ENCODE results near the gene FAM107A.
A peak's percentile ranks its signal among the peaks of the same experiment; 100 is the strongest.
"Not testable (repeated sequence)": the region's sequence is repeated elsewhere in the genome, so short reads cannot be mapped to it uniquely, and the experiment has no call there.

FAM107A gene

DNA sequence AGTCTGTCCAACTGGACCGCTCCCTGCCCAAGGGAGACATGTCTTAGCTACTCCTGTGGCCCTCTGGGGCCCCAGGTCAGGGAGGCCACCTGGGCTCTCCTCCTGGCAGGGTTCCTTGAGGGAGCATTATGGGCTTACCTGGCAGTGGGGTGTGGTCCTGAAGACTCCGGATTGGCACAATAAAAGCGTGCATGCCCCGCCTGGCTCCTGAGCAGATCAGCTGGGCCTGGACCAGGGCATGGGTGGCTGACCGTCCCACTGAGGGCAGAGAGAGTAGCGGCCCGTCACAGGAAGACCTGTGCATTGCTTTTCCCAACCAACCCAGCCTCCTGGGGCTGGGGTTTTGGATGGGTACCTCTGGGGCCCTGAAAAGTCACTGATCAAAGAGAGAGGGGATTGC, 45.6 kb downstream of the FAM107A start:
- in situ Hi-C loops (cut with MboI; ENCODE audit: low sequenced_read_pairs, unreplicated experiment), result loop anchor here (10.0 kb wide), 2 partner anchors 207 to 347 kb away; no protein-coding TSS in a partner anchor
- TF ChIP-seq, protein P1, sequence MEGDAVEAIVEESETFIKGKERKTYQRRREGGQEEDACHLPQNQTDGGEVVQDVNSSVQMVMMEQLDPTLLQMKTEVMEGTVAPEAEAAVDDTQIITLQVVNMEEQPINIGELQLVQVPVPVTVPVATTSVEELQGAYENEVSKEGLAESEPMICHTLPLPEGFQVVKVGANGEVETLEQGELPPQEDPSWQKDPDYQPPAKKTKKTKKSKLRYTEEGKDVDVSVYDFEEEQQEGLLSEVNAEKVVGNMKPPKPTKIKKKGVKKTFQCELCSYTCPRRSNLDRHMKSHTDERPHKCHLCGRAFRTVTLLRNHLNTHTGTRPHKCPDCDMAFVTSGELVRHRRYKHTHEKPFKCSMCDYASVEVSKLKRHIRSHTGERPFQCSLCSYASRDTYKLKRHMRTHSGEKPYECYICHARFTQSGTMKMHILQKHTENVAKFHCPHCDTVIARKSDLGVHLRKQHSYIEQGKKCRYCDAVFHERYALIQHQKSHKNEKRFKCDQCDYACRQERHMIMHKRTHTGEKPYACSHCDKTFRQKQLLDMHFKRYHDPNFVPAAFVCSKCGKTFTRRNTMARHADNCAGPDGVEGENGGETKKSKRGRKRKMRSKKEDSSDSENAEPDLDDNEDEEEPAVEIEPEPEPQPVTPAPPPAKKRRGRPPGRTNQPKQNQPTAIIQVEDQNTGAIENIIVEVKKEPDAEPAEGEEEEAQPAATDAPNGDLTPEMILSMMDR (IDR thresholded peaks at IDR 0.05; ENCODE audit: borderline replicate concordance, control extremely low read depth, extremely low read depth, insufficient read depth, missing control alignments), result no peak
- peak; percentile 12 for DNase-seq (ENCODE audit: low spot score)

DNA sequence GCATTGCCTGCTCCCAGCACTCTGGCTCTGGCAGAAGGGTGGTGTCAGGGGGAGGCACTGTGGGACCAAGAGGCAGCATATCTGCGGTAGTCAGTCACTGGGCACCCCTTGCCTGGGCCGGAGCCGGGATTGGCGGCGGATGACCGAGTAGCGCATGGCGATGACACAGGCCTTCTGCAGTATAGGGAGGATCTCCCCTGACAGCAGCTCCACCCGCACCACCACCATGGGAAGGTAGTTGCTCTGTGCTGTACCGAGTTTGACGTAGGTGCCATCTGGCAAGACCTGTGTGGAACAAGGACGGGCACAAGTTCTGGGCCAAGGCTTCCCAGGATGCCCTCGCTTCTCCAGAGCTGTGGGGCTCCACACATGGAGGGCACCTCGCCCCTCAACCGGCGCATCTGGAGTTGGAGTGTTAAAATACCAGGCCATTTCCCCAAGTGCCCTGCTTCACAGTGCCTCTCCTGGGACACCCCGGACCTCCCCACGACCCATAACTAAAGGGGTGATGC, 46.8 kb downstream of the FAM107A start:
- TF ChIP-seq, protein P1 (IDR thresholded peaks at IDR 0.05; ENCODE audit: borderline replicate concordance, control extremely low read depth, extremely low read depth, insufficient read depth, missing control alignments), result no peak
- in situ Hi-C loops (cut with MboI; ENCODE audit: low sequenced_read_pairs, unreplicated experiment), result loop anchor here (10.0 kb wide), 2 partner anchors 206 to 346 kb away; no protein-coding TSS in a partner anchor
- DNase-seq (ENCODE audit: low spot score), result peak; percentile 13

DNA sequence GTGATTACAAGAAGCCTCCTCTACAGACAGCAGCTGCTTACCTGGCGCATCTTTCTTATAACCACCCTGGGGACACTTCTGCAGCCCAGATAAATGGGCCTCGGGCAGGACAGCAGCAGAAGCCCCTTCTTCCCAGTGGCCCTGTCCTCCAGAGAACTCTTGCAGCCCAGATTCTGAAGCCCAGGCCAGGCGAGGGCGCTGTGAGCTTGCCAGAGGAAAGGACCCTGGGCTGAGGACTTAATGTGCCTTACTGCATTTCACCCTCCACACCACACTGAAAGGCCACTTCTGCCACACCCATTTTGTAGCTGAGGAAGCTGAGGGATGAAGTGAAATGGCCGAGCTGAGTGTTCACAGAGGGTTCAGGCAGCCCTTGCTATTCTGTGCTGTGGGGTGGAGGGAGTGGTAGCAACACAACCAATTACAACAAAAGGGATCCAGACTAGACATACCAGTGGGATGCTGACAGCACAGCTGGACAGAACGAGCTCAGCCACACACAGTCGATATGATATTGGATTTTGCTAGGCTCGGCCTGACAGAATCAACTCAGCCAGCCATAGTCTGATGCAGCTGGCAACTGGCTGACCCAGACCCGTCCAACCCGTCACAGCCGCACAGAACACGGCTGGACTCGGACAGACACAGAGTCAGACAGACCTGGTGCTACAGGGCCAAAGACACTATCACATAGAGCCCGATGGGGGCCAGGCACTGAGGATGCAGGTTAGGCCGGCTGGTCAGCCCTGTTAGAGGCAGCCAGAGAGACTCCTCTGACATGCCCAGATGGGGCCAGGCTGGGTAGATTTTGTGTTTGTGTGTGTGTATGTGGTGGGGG, 47.5 kb downstream of the FAM107A start:
- no peak for DNase-seq (ENCODE audit: low spot score)
- in situ Hi-C loops (cut with MboI; ENCODE audit: low sequenced_read_pairs, unreplicated experiment), result loop anchor here (10.0 kb wide), 2 partner anchors 205 to 345 kb away; no protein-coding TSS in a partner anchor

DNA sequence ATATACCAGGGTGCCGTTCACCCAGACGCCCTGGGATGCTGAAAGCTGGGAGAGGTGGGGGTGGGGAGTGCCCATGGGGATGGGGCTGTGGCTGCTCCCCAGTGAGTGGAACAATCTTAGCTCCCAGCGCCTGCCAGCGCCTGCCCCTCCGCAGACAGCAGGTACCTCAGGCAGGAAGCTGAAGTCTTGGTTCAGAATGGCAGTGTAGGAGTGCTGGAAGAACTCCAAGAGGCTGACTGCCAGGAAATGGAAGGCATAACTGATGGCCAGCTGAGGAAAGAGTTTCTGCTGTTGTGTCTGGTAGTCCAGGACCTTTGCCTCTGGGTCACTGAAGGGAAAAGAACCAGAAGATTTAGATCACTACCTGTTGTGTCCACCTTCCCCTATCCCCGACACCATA, 48.6 kb downstream of the FAM107A start:
- no peak for DNase-seq (ENCODE audit: low spot score)
- TF ChIP-seq, protein P1 (IDR thresholded peaks at IDR 0.05; ENCODE audit: borderline replicate concordance, control extremely low read depth, extremely low read depth, insufficient read depth, missing control alignments), result no peak
- in situ Hi-C loops (cut with MboI; ENCODE audit: low sequenced_read_pairs, unreplicated experiment), result no loop called here

More for the DNA sequence above, 47.5 kb downstream of the FAM107A start:
- TF ChIP-seq, protein P1 (IDR thresholded peaks at IDR 0.05; ENCODE audit: borderline replicate concordance, control extremely low read depth, extremely low read depth, insufficient read depth, missing control alignments), result peak; percentile 38

- DNase-seq (ENCODE audit: low spot score); in situ Hi-C loops (cut with MboI; ENCODE audit: low sequenced_read_pairs, unreplicated experiment): not testable (repeated sequence)
Observed at GRCh38 chr3:58527440-58527839, 49.8 kb downstream of the FAM107A start.

DNA sequence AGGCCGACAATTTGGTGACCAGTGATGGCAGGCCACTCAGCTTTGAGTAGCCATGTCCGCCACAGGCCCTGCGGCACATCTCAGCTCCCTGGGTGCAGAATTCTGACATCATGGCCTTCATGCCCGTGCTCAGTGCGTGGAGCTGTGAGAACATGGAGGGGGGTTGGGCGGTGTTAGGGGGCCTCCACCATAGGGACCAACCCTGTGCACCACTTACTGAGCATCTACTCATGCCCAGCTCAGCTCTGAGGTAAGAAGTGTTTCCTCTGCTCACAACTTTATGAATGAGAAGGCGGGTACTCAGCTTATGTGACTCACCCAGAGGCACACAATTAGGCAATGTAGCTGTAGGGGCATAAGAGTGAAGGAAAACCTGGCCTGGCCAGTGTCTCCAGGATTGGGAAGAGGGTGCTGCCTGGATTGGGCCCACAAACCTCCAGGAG, 50.7 kb downstream of the FAM107A start:
- DNase-seq (ENCODE audit: low spot score), result no peak
- TF ChIP-seq, protein P1 (IDR thresholded peaks at IDR 0.05; ENCODE audit: borderline replicate concordance, control extremely low read depth, extremely low read depth, insufficient read depth, missing control alignments), result no peak
- in situ Hi-C loops (cut with MboI; ENCODE audit: low sequenced_read_pairs, unreplicated experiment), result no loop called here

GRCh38 chr3:58524326-58524888, 52.8 kb downstream of the FAM107A start:
- in situ Hi-C loops (cut with MboI; ENCODE audit: low sequenced_read_pairs, unreplicated experiment), result no loop called here
- TF ChIP-seq, protein P1 (IDR thresholded peaks at IDR 0.05; ENCODE audit: borderline replicate concordance, control extremely low read depth, extremely low read depth, insufficient read depth, missing control alignments), result no peak
- no peak for DNase-seq (ENCODE audit: low spot score)
